Common myeloid progenitor, CD34-positive (primary cell): ENCODE measurements around the gene DENND2C.
A peak's percentile ranks its signal among the peaks of the same experiment; 100 is the strongest.

ENCODE experiments used
- CTCF ChIA-PET: fragments of 350-600 bp; sonication (Branson Sonifier 250); formaldehyde crosslinking; loops from one replicate; lab custom pipeline; 2021; ENCODE audit warnings: antibody characterized with exemption; lab: Charles Lee
- POLR2A ChIA-PET: fragments of 350-600 bp; sonication (Branson Sonifier 250); formaldehyde crosslinking; loops from one replicate; lab custom pipeline; 2021; ENCODE audit warnings: antibody characterized with exemption; lab: Charles Lee
- DNase-seq, 3 donors: peaks; one replicate each; pipeline versions ENCODE4 v3.0.0 to v3.0.0-alpha.2; 2013
- H3K27ac ChIP-seq, 2 experiments: 1 replicate in 1 of 2; 2 replicates in 1 of 2; pipeline ENCODE4 v1.7.0; 2013; ENCODE audit warnings: inconsistent platforms in 2 of 2, low read length in 2 of 2, mild to moderate bottlenecking in 2 of 2, low read depth in 1 of 2, moderate library complexity in 1 of 2; ENCODE audit not compliant: severe bottlenecking in 2 of 2, insufficient read depth in 1 of 2, poor library complexity in 1 of 2
- H3K27me3 ChIP-seq, 5 experiments: replicated peaks in 2 of 5; 1 replicate in 3 of 5; 2 replicates in 2 of 5; pipeline versions ENCODE4 v1.6.1 to v1.7.0; 2013; ENCODE audit warnings: low read length in 4 of 5, mild to moderate bottlenecking in 2 of 5, moderate library complexity in 2 of 5, inconsistent platforms in 1 of 5; ENCODE audit not compliant: insufficient read depth in 5 of 5, control insufficient read depth in 4 of 5
- H3K36me3 ChIP-seq, 4 experiments: 1 replicate in 2 of 4; 2 replicates in 2 of 4; pipeline versions ENCODE4 v1.6.1 to v1.7.0; 2013; ENCODE audit warnings: low read length in 3 of 4, control low read depth in 1 of 4, mild to moderate bottlenecking in 1 of 4; ENCODE audit not compliant: control insufficient read depth in 4 of 4, insufficient read depth in 4 of 4
- H3K4me1 ChIP-seq, 4 experiments: 1 replicate in 3 of 4; 2 replicates in 1 of 4; pipeline versions ENCODE4 v1.6.1 to v1.7.1; 2013; ENCODE audit warnings: low read length in 3 of 4, mild to moderate bottlenecking in 3 of 4, control low read depth in 1 of 4, inconsistent platforms in 1 of 4, moderate library complexity in 1 of 4; ENCODE audit not compliant: control insufficient read depth in 4 of 4, insufficient read depth in 4 of 4; ENCODE audit errors: control extremely low read depth in 1 of 4
- H3K4me3 ChIP-seq, 7 experiments: 1 replicate in 4 of 7; 2 replicates in 3 of 7; pipeline versions ENCODE4 v1.5.1 to v1.7.0; 2013; ENCODE audit warnings: mild to moderate bottlenecking in 7 of 7, low read length in 6 of 7, moderate library complexity in 6 of 7, inconsistent platforms in 2 of 7, low read depth in 2 of 7, control low read depth in 1 of 7; ENCODE audit not compliant: insufficient read depth in 4 of 7, control insufficient read depth in 1 of 7; ENCODE audit errors: extremely low read depth in 1 of 7
- H3K9me3 ChIP-seq, 5 experiments: 1 replicate in 4 of 5; 2 replicates in 1 of 5; pipeline versions ENCODE4 v1.6.1 to v1.7.1; 2013; ENCODE audit warnings: low read length in 4 of 5, mild to moderate bottlenecking in 2 of 5, inconsistent platforms in 1 of 5, low read depth in 1 of 5, moderate library complexity in 1 of 5; ENCODE audit not compliant: control insufficient read depth in 4 of 5, insufficient read depth in 2 of 5; ENCODE audit errors: control extremely low read depth in 1 of 5
- WGBS: methylation state at CpG from one replicate; pipeline ENCODE4 v1.1.5; 2013; ENCODE audit not compliant: insufficient coverage; 5-methylcytosine and 5-hydroxymethylcytosine counted together

Gene DENND2C

DNA sequence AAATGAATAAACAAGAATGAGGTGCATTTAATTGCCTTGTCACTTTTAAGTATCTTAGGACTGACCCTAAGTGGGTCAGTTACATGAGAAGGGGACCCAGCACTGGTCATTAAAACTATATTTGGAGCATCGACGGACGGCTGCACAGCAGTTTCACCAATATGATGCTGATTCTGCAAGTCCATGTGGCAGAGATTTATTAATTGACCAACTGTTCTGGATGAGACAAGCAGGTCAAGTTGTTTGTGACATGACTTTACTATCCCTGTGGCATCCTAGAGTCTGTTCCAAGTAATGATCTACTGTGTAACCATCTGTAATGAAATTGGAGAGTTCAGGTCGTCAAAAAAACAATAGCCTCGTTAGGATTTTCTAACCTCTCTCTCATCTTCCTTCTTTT, 16.0 kb upstream of the DENND2C start:
- H3K4me1 ChIP-seq: no peaks in the 10 kb centered on the region
- H3K36me3 ChIP-seq: no peaks in the 10 kb centered on the region
- WGBS: 100% methylated on average over 3 of the region's 5 CpGs
- H3K27me3 ChIP-seq: peaks cover 2 to 10% (median 5%) of the 10 kb centered on the region in 5 experiments
- H3K27ac ChIP-seq: no peak overlapping the region
- H3K9me3 ChIP-seq: no peaks in the 10 kb centered on the region
- POLR2A ChIA-PET: no interaction called here
- DNase-seq: no peak
- no peak overlapping the region for H3K4me3 ChIP-seq
- CTCF ChIA-PET: interaction anchor here (1.2 kb wide), 1 partner anchor 12 kb away, joined by 3 read pairs; no protein-coding TSS in a partner anchor

GRCh38 chr1:114677691-114678090, 7.8 kb upstream of the DENND2C start:
- H3K27me3 ChIP-seq: peaks cover 0 to 14% (median 5%) of the 10 kb centered on the region in 5 experiments
- POLR2A ChIA-PET: no interaction called here
- CTCF ChIA-PET: no interaction called here
- H3K27ac ChIP-seq: no peak overlapping the region
- no peak overlapping the region for H3K4me3 ChIP-seq
- H3K36me3 ChIP-seq: no peaks in the 10 kb centered on the region
- 89% methylated on average over 3 of the region's 5 CpGs for WGBS
- no peaks in the 10 kb centered on the region for H3K4me1 ChIP-seq
- DNase-seq: no peak
- H3K9me3 ChIP-seq: no peaks in the 10 kb centered on the region

DNA sequence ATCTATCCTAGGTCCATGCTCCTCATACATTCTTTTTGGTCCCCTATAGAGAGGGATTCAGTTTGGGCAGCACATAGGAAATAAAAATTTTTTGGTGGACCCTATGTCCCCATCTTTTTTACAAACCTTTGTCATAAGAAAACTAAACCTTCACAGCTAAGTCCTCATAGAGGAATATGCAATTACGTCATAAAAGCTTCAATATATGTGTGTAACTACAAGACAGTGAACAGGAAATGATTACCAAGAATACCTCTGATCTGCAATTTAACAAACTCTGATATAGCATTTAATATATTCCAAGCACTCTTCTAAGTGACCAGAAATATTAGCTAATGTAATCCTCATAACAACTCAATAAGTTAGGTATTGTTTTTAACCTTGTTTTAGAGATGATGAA, 6.3 kb upstream of the DENND2C start:
- Histone ChIP-seq H3K27me3 (peaks cover 2 to 12% (median 5%) of the 10 kb centered on the region in 5 experiments), H3K4me3 (no peak overlapping the region), H3K27ac (no peak overlapping the region), H3K36me3 (no peaks in the 10 kb centered on the region), H3K4me1 (no peaks in the 10 kb centered on the region), H3K9me3 (no peaks in the 10 kb centered on the region)
- no CpG with 5 or more reads among the region's 1 CpG for whole genome bisulfite sequencing
- no peak for DNase-seq
- POLR2A ChIA-PET: no interaction called here
- CTCF ChIA-PET: no interaction called here

- peaks cover 0 to 15% (median 13%) of the 10 kb centered on the region in 4 experiments for H3K4me1 ChIP-seq
- ChIA-PET CTCF (interaction anchor here (0.9 to 2.2 kb wide), 9 partner anchors 8 to 322 kb away, joined by 3 to 8 read pairs (median 4); partner anchors contain the start of gene NRAS), POLR2A (no interaction called here)
- H3K9me3 ChIP-seq: no peaks in the 10 kb centered on the region
- H3K36me3 ChIP-seq: no peaks in the 10 kb centered on the region
- no peak overlapping the region for H3K4me3 ChIP-seq
- no peak for DNase-seq
- H3K27me3 ChIP-seq: peaks cover 0 to 11% (median 7%) of the 10 kb centered on the region in 5 experiments
- WGBS: 93% methylated on average over 3 of the region's 7 CpGs
- no peak overlapping the region for H3K27ac ChIP-seq
Measured at GRCh38 chr1:114671939-114672275, 2.1 kb upstream of the DENND2C start.

- H3K4me1 ChIP-seq: peaks cover 0 to 15% (median 13%) of the 10 kb centered on the region in 4 experiments
- no peak overlapping the region for H3K4me3 ChIP-seq
- ChIA-PET CTCF (interaction anchor here (0.7 to 2.2 kb wide), 9 partner anchors 9 to 334 kb away, joined by 3 to 8 read pairs (median 4); partner anchors contain the start of gene NRAS), POLR2A (no interaction called here)
- H3K27me3 ChIP-seq: peaks cover 0 to 10% (median 3%) of the 10 kb centered on the region in 5 experiments
- DNase-seq: peak in 2 of 3 donors; percentile 25 to 37
- no peak overlapping the region for H3K27ac ChIP-seq
- no peaks in the 10 kb centered on the region for H3K36me3 ChIP-seq
- H3K9me3 ChIP-seq: no peaks in the 10 kb centered on the region
- WGBS: 79% methylated on average over 3 of the region's 9 CpGs
Measured at GRCh38 chr1:114671011-114671938, 1.4 kb upstream of the DENND2C start.

DNA sequence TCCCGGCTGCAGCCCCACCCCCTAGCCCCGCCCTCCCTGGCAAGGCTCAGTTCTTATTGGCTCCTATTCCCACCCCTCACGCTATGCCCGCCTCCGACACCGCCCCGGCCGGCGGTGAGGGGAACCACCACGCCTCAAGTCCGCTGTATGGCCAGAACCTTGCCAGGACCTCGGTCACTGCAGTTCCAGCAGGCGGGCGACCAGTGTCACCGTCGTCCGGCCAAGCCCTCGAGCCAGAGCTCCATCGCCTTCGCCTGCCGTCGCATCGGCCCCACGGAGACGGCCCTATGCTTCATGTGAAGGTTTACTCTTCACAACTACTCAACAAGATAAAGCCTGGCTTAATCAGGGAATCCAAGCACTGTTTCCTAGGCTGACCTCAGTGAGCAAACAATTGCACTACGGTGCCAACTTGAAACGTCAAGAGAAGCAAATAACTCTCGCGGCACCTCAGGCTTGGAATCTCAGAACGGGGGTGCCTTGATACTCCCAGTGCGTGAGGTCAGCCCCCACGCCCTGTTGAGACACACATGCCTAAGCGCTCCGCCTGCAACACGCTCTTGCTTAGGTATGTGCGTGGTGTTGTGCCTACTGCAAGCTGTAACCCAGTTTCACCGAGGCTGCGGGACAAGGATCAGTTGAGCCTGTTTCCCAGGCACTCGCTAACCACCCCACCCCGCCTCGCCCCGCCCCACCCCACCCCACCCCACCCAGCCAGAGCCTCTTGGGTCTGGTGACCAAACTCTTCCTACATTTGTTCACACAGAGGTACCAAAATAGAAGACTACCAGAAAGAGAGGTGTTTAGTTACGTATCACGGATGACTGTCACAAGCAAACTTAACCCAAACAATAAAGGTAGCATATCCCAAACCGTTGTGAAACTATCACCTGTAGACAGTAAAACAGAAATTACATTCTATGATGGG, 498 bp upstream of the DENND2C start:
- DNase-seq: peak; percentile 80 to 86 (median 80)
- WGBS: 0% methylated on average over 35 of the region's 45 CpGs
- Histone ChIP-seq H3K9me3 (no peaks in the 10 kb centered on the region), H3K27me3 (peaks cover 0 to 10% (median 3%) of the 10 kb centered on the region in 5 experiments), H3K36me3 (no peaks in the 10 kb centered on the region), H3K4me3 (peak overlapping the region; percentile 29 to 86 (median 64)), H3K27ac (no peak overlapping the region), H3K4me1 (peaks cover 0 to 15% (median 13%) of the 10 kb centered on the region in 4 experiments)
- CTCF ChIA-PET: interaction anchor here (0.7 to 2.0 kb wide), 3 partner anchors 25 to 94 kb away, joined by 3 to 5 read pairs (median 3); partner anchors contain the start of genes AMPD1 and NRAS
- POLR2A ChIA-PET: interaction anchor here (0.8 kb wide), 1 partner anchor 8 kb away, joined by 3 read pairs; no protein-coding TSS in a partner anchor
